K562 (cell line): Measurements from ENCODE around the gene MECP2. TPM values are rescaled to one million over a fixed set of nuclear protein-coding genes. Genes with fewer than 3 reads are reported as not detected.

Experiments
- ATF3 ChIP-seq, 2 experiments: fragments of 450-650 bp in 1 of 2; sonication (generic) in 1 of 2; formaldehyde crosslinking in 1 of 2; IDR thresholded peaks in 1 of 2; conservative IDR thresholded peaks in 1 of 2; 2 replicates each; pipeline versions ENCODE4 v1.6.1 to v1.8.1; 2016 to 2023; ENCODE audit warnings: mild to moderate bottlenecking in 2 of 2, moderate library complexity in 2 of 2, inconsistent platforms in 1 of 2, missing genetic modification reagents in 1 of 2
- C11orf30 ChIP-seq: fragments of 450-650 bp; IDR thresholded peaks from 2 replicates; pipeline ENCODE4 v1.6.1; 2016; ENCODE audit warnings: low read depth, mild to moderate bottlenecking
- CAMTA2 ChIP-seq: fragments of 250-450 bp; sonication (Bioruptor Pico); conservative IDR thresholded peaks from 2 replicates; pipeline ENCODE4 v1.5.1; 2022
- CTCF ChIP-seq, 3 experiments: IDR thresholded peaks in 2 of 3; conservative IDR thresholded peaks in 1 of 3; 2 replicates each; pipeline ENCODE4 v1.5.1; 2011 to 2012; ENCODE audit warnings: low read length in 3 of 3, mild to moderate bottlenecking in 3 of 3, control low read depth in 2 of 3, improper control_type of control experiment in 1 of 3, inconsistent platforms in 1 of 3, low read depth in 1 of 3, mixed read lengths in 1 of 3, moderate library complexity in 1 of 3; ENCODE audit not compliant: insufficient read depth in 2 of 3
- ELF1 ChIP-seq: fragments of 200-800 bp; sonication (Bioruptor generic); IDR thresholded peaks from 2 replicates; pipeline ENCODE4 v1.6.1; 2016; ENCODE audit warnings: missing genetic modification characterization, missing compliant biosample characterization
- FOXK2 ChIP-seq, 2 experiments: fragments of 450-650 bp; IDR thresholded peaks in 1 of 2; conservative IDR thresholded peaks in 1 of 2; 2 replicates each; pipeline ENCODE4 v1.6.1; 2016; ENCODE audit warnings: low read depth in 2 of 2, mild to moderate bottlenecking in 1 of 2
- IRF9 ChIP-seq: fragments of 450-650 bp; IDR thresholded peaks from 2 replicates; pipeline ENCODE4 v1.6.1; 2016; ENCODE audit warnings: missing biosample characterization, missing genetic modification characterization
- KAT2B ChIP-seq: IDR thresholded peaks from one replicate; pipeline ENCODE4 v1.6.1; 2012; ENCODE audit warnings: low read depth, mild to moderate bottlenecking, control low read depth, inconsistent platforms, low read length, moderate library complexity
- KLF10 ChIP-seq: fragments of 250-450 bp; sonication (Bioruptor Pico); IDR thresholded peaks from 2 replicates; pipeline ENCODE4 v1.6.1; 2021; ENCODE audit warnings: matching md5 sums
- KLF6 ChIP-seq: fragments of 250-450 bp; sonication (Bioruptor Pico); IDR thresholded peaks from 2 replicates; pipeline ENCODE4 v1.4.0; 2020; ENCODE audit warnings: mild to moderate bottlenecking, moderate library complexity, borderline replicate concordance
- MECOM ChIP-seq: fragments of 250-450 bp; sonication (Bioruptor Pico); IDR thresholded peaks from 2 replicates; pipeline ENCODE4 v1.8.0; 2022; ENCODE audit warnings: inconsistent platforms
- MYNN ChIP-seq, 2 experiments: sonication (generic); formaldehyde crosslinking in 1 of 2; IDR thresholded peaks; 2 replicates each; pipeline versions ENCODE4 v1.5.0 to v1.6.1; 2016 to 2020; ENCODE audit warnings: antibody characterized with exemption in 1 of 2, missing genetic modification reagents in 1 of 2
- POLR2G ChIP-seq: fragments of 200-400 bp; formaldehyde crosslinking; IDR thresholded peaks from 2 replicates; pipeline ENCODE4 v1.6.1; 2017; ENCODE audit warnings: low read depth, mild to moderate bottlenecking, antibody characterized with exemption, low read length, moderate library complexity
- PYGO2 ChIP-seq: fragments of 450-650 bp; IDR thresholded peaks from 2 replicates; pipeline ENCODE4 v1.6.1; 2016; ENCODE audit warnings: mild to moderate bottlenecking, missing genetic modification characterization, moderate library complexity, missing compliant biosample characterization
- RHOXF2B ChIP-seq: fragments of 250-450 bp; sonication (Bioruptor Pico); conservative IDR thresholded peaks from 2 replicates; pipeline ENCODE4 v1.5.1; 2021
- SP1 ChIP-seq: sonication (generic); formaldehyde crosslinking; IDR thresholded peaks from 2 replicates; pipeline ENCODE4 v1.8.1; 2022; ENCODE audit warnings: mild to moderate bottlenecking, missing genetic modification reagents
- ZNF224 ChIP-seq: sonication (generic); formaldehyde crosslinking; IDR thresholded peaks from 2 replicates; pipeline ENCODE4 v1.8.0; 2022; ENCODE audit warnings: mild to moderate bottlenecking, missing genetic modification reagents
- ZNF668 ChIP-seq: fragments of 250-450 bp; sonication (Bioruptor Pico); IDR thresholded peaks from 2 replicates; pipeline ENCODE4 v1.8.0; 2022; ENCODE audit warnings: mild to moderate bottlenecking, inconsistent platforms
- ZNF830 ChIP-seq: fragments of 250-450 bp; sonication (Bioruptor Pico); IDR thresholded peaks from 2 replicates; pipeline ENCODE4 v1.5.0; 2021; ENCODE audit warnings: mild to moderate bottlenecking
- polyA plus RNA-seq, 8 experiments: library from polyadenylated mRNA; depleted of rRNA in 4 of 8; stranded (reverse) in 5 of 8; unstranded in 3 of 8; fragments of >200 nt; fragmentation: Nextera tagmentation in 2 of 8; fragmentation: Illumina TruSeq in 1 of 8; extraction: Ambion mirVana in 2 of 8; extraction: Trizol in 1 of 8; gene quantifications; 2 replicates each; pipeline versions ENCODE4 v1.2.1 to v1.2.3, GENCODE V29; 2011 to 2014; ENCODE audit warnings: inconsistent platforms in 1 of 8, missing spikeins in 1 of 8
- total RNA-seq, 7 experiments: library from RNA; depleted of rRNA in 6 of 7; stranded (reverse); fragments of >200 nt in 6 of 7; fragmentation: Illumina TruSeq in 2 of 7; extraction: Trizol in 2 of 7; gene quantifications; 2 replicates each; pipeline versions ENCODE4 v1.2.1 to v1.2.3, GENCODE V29; 2011 to 2021; ENCODE audit warnings: low replicate concordance in 1 of 7
- TF ChIP-seq, protein P1 (sequence below): sonication (generic); formaldehyde crosslinking; IDR thresholded peaks from 2 replicates; pipeline ENCODE4 v1.8.0; 2022; ENCODE audit warnings: mild to moderate bottlenecking, missing genetic modification reagents, borderline replicate concordance

MECP2 gene
- total and polyA plus RNA-seq, 9 of the 15 experiments (the other 6 are each of a cell fraction or from before 2014, with no cell fraction given) = 2.1 to 50.9 (median 30.5) TPM

GRCh38 chrX:154123241-154124219 is 26.0 kb upstream of the MECP2 start (continued):
- TF ChIP-seq IRF9 (tag) (no peak), CAMTA2 (CRISPR knock-in tag) (no peak), KAT2B (no peak), KLF6 (CRISPR knock-in tag) (peak; percentile 44; the same call in 1 of the 2 replicates), SP1 (CRISPR knock-in tag) (no peak), CTCF (IDR thresholded peaks at IDR 0.05 in 2 of 3, conservative IDR thresholded peaks at IDR 0.05 in 1 of 3; ENCODE audit: insufficient read depth in 2 of 3, low read depth in 1 of 3, low read length in 3 of 3) (no peak), MECOM (CRISPR knock-in tag) (no peak), MYNN (IDR thresholded peaks at IDR 0.05) (peak; percentile 26; the same call in 1 of the 2 replicates), MYNN (CRISPR knock-in tag; IDR thresholded peaks at IDR 0.05) (no peak), FOXK2 (conservative IDR thresholded peaks at IDR 0.05 in 1 of 2, IDR thresholded peaks at IDR 0.05 in 1 of 2; ENCODE audit: low read depth in 2 of 2) (peak; percentile 44 to 46; a peak in 1 of 4 replicates), C11orf30 (no peak), ZNF830 (CRISPR knock-in tag) (no peak), ZNF668 (CRISPR knock-in tag) (no peak), ATF3 (IDR thresholded peaks at IDR 0.05) (peak; percentile 46; the same call in 1 of the 2 replicates), ATF3 (CRISPR knock-in tag; conservative IDR thresholded peaks at IDR 0.05) (no peak), POLR2G (peak; percentile 47; the same call in 1 of the 2 replicates), KLF10 (CRISPR knock-in tag) (no peak), ZNF224 (CRISPR knock-in tag) (no peak), PYGO2 (peak; percentile 61; the same call in 1 of the 2 replicates), ELF1 (peak; percentile 71; the same call in 1 of the 2 replicates), RHOXF2B (no peak)
- TF ChIP-seq, protein P1, sequence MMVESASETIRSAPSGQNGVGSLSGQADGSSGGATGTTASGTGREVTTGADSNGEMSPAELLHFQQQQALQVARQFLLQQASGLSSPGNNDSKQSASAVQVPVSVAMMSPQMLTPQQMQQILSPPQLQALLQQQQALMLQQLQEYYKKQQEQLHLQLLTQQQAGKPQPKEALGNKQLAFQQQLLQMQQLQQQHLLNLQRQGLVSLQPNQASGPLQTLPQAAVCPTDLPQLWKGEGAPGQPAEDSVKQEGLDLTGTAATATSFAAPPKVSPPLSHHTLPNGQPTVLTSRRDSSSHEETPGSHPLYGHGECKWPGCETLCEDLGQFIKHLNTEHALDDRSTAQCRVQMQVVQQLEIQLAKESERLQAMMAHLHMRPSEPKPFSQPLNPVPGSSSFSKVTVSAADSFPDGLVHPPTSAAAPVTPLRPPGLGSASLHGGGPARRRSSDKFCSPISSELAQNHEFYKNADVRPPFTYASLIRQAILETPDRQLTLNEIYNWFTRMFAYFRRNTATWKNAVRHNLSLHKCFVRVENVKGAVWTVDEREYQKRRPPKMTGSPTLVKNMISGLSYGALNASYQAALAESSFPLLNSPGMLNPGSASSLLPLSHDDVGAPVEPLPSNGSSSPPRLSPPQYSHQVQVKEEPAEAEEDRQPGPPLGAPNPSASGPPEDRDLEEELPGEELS (CRISPR knock-in tag) = no peak
